Skin of body (tissue), 2 donors: Measurements from ENCODE around the gene NUF2. TPM values are rescaled to one million over a fixed set of nuclear protein-coding genes. Genes with fewer than 3 reads are reported as not detected.

Experiments
- DNase-seq: peaks from one replicate; lab custom pipeline; 2025; lab: John Stamatoyannopoulos, UW
- total RNA-seq: library from RNA; depleted of rRNA; stranded (reverse); fragments of >200 nt; gene quantifications from one replicate; pipeline ENCODE4 v1.2.3, GENCODE V29; 2014

NUF2 gene
- total RNA-seq, 1 donor from 2014 or later = 11.9 TPM

DNA sequence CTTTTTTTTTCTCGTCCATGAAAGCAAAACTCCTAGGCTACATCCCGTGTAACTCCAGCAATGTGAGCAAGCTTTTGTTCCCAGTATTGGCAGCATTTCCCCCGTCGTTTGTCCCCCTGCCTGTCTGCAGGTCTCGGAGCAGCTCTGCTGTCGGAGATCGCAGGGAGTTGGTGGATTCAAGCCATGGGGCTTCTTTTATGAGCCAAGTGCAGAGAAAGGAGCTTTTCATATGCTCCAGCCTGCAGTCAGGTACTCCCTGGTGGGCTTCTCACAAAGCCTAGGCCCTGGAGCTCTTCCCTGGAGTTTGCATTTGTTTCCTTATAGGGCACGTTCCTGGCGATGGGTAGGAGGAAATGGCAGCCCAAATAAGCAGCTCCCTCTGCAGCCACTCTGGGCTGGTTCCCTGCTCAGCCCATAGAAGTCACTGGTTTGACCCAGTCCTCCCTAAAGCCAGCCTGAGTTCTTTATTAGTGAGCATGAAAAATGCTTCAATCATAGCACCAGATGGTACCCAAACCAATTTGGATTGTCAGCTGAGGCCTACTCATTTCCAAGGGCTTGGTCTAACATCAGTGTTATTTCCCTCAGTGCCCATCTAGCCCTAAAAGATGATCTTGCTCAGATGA is 78.3 kb downstream of the NUF2 start:
- DNase-seq = no peak

DNA sequence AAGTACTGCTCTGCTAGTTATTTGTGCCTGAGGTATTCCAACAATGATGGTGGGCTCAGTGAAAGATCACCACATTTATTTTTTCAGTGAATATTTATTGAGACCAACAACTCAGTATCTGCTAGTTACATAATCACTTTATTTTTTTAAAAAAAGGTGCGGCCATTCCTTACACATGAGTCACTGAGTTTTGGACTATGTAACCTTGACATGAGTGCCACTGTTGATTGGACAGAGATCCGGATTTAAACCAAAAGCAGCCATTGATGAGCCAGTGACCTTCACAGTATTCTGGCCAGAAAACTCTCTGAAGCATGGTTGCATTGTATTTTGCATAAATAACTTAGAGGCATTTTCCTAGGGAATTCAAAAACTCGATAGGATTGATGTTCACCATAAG is 79.5 kb downstream of the NUF2 start:
- no peak for DNase-seq

Other genes with a start within 250 kb of the NUF2 start
- 20.6 TPM for gene RGS5, start 119.0 kb upstream of the NUF2 start, total RNA-seq